HG03066 (cell line): ENCODE results near the gene YWHAG.

Source experiments
- ATAC-seq: cut with Tn5 transposase; IDR thresholded peaks from one replicate; pipeline ENCODE4 v1.9.1; 2021; ENCODE audit warnings: low read depth; ENCODE audit not compliant: unreplicated experiment

The YWHAG gene

GRCh38 chr7:76278540-76278939 lies 80.3 kb downstream of the YWHAG start:
- ATAC-seq = no peak
